ENCODE data around the gene SLC7A9. TPM values are rescaled to one million over a fixed set of nuclear protein-coding genes. Genes with fewer than 3 reads are reported as not detected.

Gene SLC7A9
- total RNA-seq, 2 donors from 2014 or later, result 0.28 TPM; not detected in 1

- Histone ChIP-seq H3K27ac (no peak overlapping the region), H3K9me3 (no peaks in the 10 kb centered on the region), H3K27me3 (replicated peaks; ENCODE audit: insufficient read depth) (no peaks in the 10 kb centered on the region), H3K36me3 (no peaks in the 10 kb centered on the region), H3K4me1 (replicated peaks) (no peaks in the 10 kb centered on the region), H3K4me3 (no peak overlapping the region)
- TF ChIP-seq POLR2A (IDR thresholded peaks at IDR 0.05), result no peak
- no peak for TF ChIP-seq CTCF (IDR thresholded peaks at IDR 0.05)
- TF ChIP-seq POLR2AphosphoS5 (IDR thresholded peaks at IDR 0.05), result no peak
- DNase-seq (ENCODE audit: low spot score), result no peak
- 95% methylated on average over 9 of the region's 9 CpGs for WGBS
- intact Hi-C loops (cut with DNase I), result no loop called here
These were observed 59.1 kb downstream of the SLC7A9 start for GRCh38 chr19:32810452-32810851.

GRCh38 chr19:32809754-32810153, 59.8 kb downstream of the SLC7A9 start:
- TF ChIP-seq CTCF (IDR thresholded peaks at IDR 0.05), result no peak
- no peak for TF ChIP-seq POLR2A (IDR thresholded peaks at IDR 0.05)
- no peak for TF ChIP-seq POLR2AphosphoS5 (IDR thresholded peaks at IDR 0.05)
- intact Hi-C loops (cut with DNase I), result no loop called here
- DNase-seq (ENCODE audit: low spot score), result no peak
- H3K27ac ChIP-seq, result peak overlapping the region; percentile 19 to 46
- no peaks in the 10 kb centered on the region for H3K36me3 ChIP-seq
- no peaks in the 10 kb centered on the region for H3K4me1 ChIP-seq (replicated peaks)
- no peak overlapping the region for H3K4me3 ChIP-seq
- no peaks in the 10 kb centered on the region for H3K9me3 ChIP-seq
- 26% methylated on average over 3 of the region's 3 CpGs for WGBS
- H3K27me3 ChIP-seq (replicated peaks; ENCODE audit: insufficient read depth), result no peaks in the 10 kb centered on the region

- Histone ChIP-seq H3K4me3 (no peak overlapping the region), H3K9me3 (no peaks in the 10 kb centered on the region), H3K27ac (peak overlapping the region; percentile 19 to 46), H3K36me3 (no peaks in the 10 kb centered on the region), H3K27me3 (replicated peaks; ENCODE audit: insufficient read depth) (no peaks in the 10 kb centered on the region), H3K4me1 (replicated peaks) (no peaks in the 10 kb centered on the region)
- WGBS, result 26% methylated on average over 5 of the region's 5 CpGs
- peak; percentile 9 for DNase-seq (ENCODE audit: low spot score)
- intact Hi-C loops (cut with DNase I), result no loop called here
- no peak for TF ChIP-seq POLR2A (IDR thresholded peaks at IDR 0.05)
- TF ChIP-seq CTCF (IDR thresholded peaks at IDR 0.05), result no peak
- no peak for TF ChIP-seq POLR2AphosphoS5 (IDR thresholded peaks at IDR 0.05)
These were observed 60.3 kb downstream of the SLC7A9 start for GRCh38 chr19:32809254-32809653.

- 88% methylated on average over 4 of the region's 4 CpGs for WGBS
- Histone ChIP-seq H3K4me1 (replicated peaks) (no peaks in the 10 kb centered on the region), H3K4me3 (no peak overlapping the region), H3K36me3 (no peaks in the 10 kb centered on the region), H3K27me3 (replicated peaks; ENCODE audit: insufficient read depth) (no peaks in the 10 kb centered on the region), H3K9me3 (no peaks in the 10 kb centered on the region), H3K27ac (no peak overlapping the region)
- TF ChIP-seq POLR2AphosphoS5 (IDR thresholded peaks at IDR 0.05) (no peak), CTCF (IDR thresholded peaks at IDR 0.05) (no peak), POLR2A (IDR thresholded peaks at IDR 0.05) (no peak)
- no peak for DNase-seq (ENCODE audit: low spot score)
- intact Hi-C loops (cut with DNase I), result no loop called here
These were observed 61.3 kb downstream of the SLC7A9 start for GRCh38 chr19:32808236-32808635.

- Histone ChIP-seq H3K4me1 (replicated peaks) (no peaks in the 10 kb centered on the region), H3K27ac (no peak overlapping the region), H3K4me3 (no peak overlapping the region), H3K9me3 (no peaks in the 10 kb centered on the region), H3K36me3 (no peaks in the 10 kb centered on the region), H3K27me3 (replicated peaks; ENCODE audit: insufficient read depth) (no peaks in the 10 kb centered on the region)
- 85% methylated on average over 12 of the region's 12 CpGs for WGBS
- TF ChIP-seq POLR2A (IDR thresholded peaks at IDR 0.05) (no peak), CTCF (IDR thresholded peaks at IDR 0.05) (no peak), POLR2AphosphoS5 (IDR thresholded peaks at IDR 0.05) (no peak)
- intact Hi-C loops (cut with DNase I), result no loop called here
- DNase-seq (ENCODE audit: low spot score), result no peak
These were observed 66.7 kb downstream of the SLC7A9 start for GRCh38 chr19:32802840-32803239.
